Hindlimb muscle (tissue), 1 donor: Measurements from ENCODE around the gene ARL10. TPM values are rescaled to one million over a fixed set of nuclear protein-coding genes. Genes with fewer than 3 reads are reported as not detected.

Source experiments
- DNase-seq: peaks from one replicate; pipeline ENCODE4 v3.0.0-alpha.2; 2013
- polyA plus RNA-seq: library from polyadenylated mRNA; unstranded; fragments of 120-200 nt; gene quantifications from one replicate; pipeline ENCODE4 v1.2.1, GENCODE V29; 2013; ENCODE audit not compliant: insufficient read length

ARL10 gene
- polyA plus RNA-seq, 1 donor: 12.1 TPM

GRCh38 chr5:176410486-176411180, 45.3 kb downstream of the ARL10 start:
- DNase-seq: no peak

- no peak for DNase-seq
These were observed 47.4 kb downstream of the ARL10 start for GRCh38 chr5:176412517-176413254.

GRCh38 chr5:176413255-176413565, 47.9 kb downstream of the ARL10 start:
- DNase-seq: no peak

GRCh38 chr5:176413709-176414191, 48.5 kb downstream of the ARL10 start:
- no peak for DNase-seq

GRCh38 chr5:176414704-176415103, 49.4 kb downstream of the ARL10 start:
- DNase-seq: no peak

GRCh38 chr5:176415240-176415951, 50.1 kb downstream of the ARL10 start:
- DNase-seq: no peak

- peak; percentile 97 for DNase-seq
These were observed 51.0 kb downstream of the ARL10 start, which contains the start of gene CLTB for GRCh38 chr5:176415952-176416924. TSS of gene CLTB (minus strand) at chr5:176416539. CDS start at chr5:176416363, 176 bp downstream.

GRCh38 chr5:176416965-176417364, 51.7 kb downstream of the ARL10 start:
- DNase-seq: no peak

GRCh38 chr5:176418251-176418650, 53.0 kb downstream of the ARL10 start:
- DNase-seq: no peak

- DNase-seq: no peak
These were observed 54.8 kb downstream of the ARL10 start for GRCh38 chr5:176420086-176420485.

GRCh38 chr5:176420972-176421544, 55.8 kb downstream of the ARL10 start:
- DNase-seq: no peak

- no peak for DNase-seq
These were observed 58.9 kb downstream of the ARL10 start for GRCh38 chr5:176424181-176424580.

GRCh38 chr5:176425138-176425537, 59.9 kb downstream of the ARL10 start:
- no peak for DNase-seq

GRCh38 chr5:176425791-176426190, 60.5 kb downstream of the ARL10 start:
- DNase-seq: no peak

GRCh38 chr5:176426876-176427275, 61.6 kb downstream of the ARL10 start:
- DNase-seq: no peak

- no peak for DNase-seq
These were observed 62.7 kb downstream of the ARL10 start for GRCh38 chr5:176427971-176428370.

- no peak for DNase-seq
These were observed 64.7 kb downstream of the ARL10 start for GRCh38 chr5:176429972-176430371.
